ENCODE results near the gene MAGIX.

The MAGIX gene

GRCh38 chrX:49184294-49185281 lies 22.0 kb downstream of the MAGIX start:
- DNase-seq, result peak; percentile 37 to 54

- DNase-seq, result peak in 1 of 2 experiments; percentile 36
Measured at GRCh38 chrX:49186125-49187027, 23.8 kb downstream of the MAGIX start, which contains the start of gene PRICKLE3. TSS of gene PRICKLE3 (minus strand) at chrX:49186373. CDS start at chrX:49186297, 76 bp downstream.

GRCh38 chrX:49187028-49187394 lies 24.5 kb downstream of the MAGIX start:
- no peak for DNase-seq

GRCh38 chrX:49187526-49187925 lies 25.0 kb downstream of the MAGIX start:
- no peak for DNase-seq

GRCh38 chrX:49188468-49189076 lies 26.0 kb downstream of the MAGIX start:
- no peak for DNase-seq

GRCh38 chrX:49189606-49190005 lies 27.0 kb downstream of the MAGIX start:
- no peak for DNase-seq

GRCh38 chrX:49190821-49191573 lies 28.4 kb downstream of the MAGIX start:
- DNase-seq, result peak; percentile 97

GRCh38 chrX:49191574-49192011 lies 29.0 kb downstream of the MAGIX start:
- no peak for DNase-seq

- DNase-seq, result no peak
Measured at GRCh38 chrX:49192722-49193328, 30.3 kb downstream of the MAGIX start.

GRCh38 chrX:49193542-49193964 lies 31.0 kb downstream of the MAGIX start:
- no peak for DNase-seq

GRCh38 chrX:49197543-49198087 lies 35.1 kb downstream of the MAGIX start:
- DNase-seq, result no peak

- DNase-seq, result no peak
Measured at GRCh38 chrX:49198540-49199314, 36.2 kb downstream of the MAGIX start.

- no peak for DNase-seq
Measured at GRCh38 chrX:49199315-49199595, 36.7 kb downstream of the MAGIX start.

- DNase-seq, result peak in 1 of 2 experiments; percentile 51
Measured at GRCh38 chrX:49199906-49200771, 37.6 kb downstream of the MAGIX start, which contains the start of gene SYP. TSS of gene SYP (minus strand) at chrX:49200193. CDS start at chrX:49200186, 7 bp downstream.

GRCh38 chrX:49202022-49202421 lies 39.5 kb downstream of the MAGIX start:
- no peak for DNase-seq

- DNase-seq, result no peak
Measured at GRCh38 chrX:49203536-49203935, 41.0 kb downstream of the MAGIX start.

- no peak for DNase-seq
Measured at GRCh38 chrX:49204017-49204416, 41.5 kb downstream of the MAGIX start.

GRCh38 chrX:49204709-49205108 lies 42.2 kb downstream of the MAGIX start:
- DNase-seq, result no peak

- DNase-seq, result no peak
Measured at GRCh38 chrX:49205443-49205842, 42.9 kb downstream of the MAGIX start.

- no peak for DNase-seq
Measured at GRCh38 chrX:49206543-49206942, 44.0 kb downstream of the MAGIX start.
